Motor neuron (in vitro differentiated cells): Measurements from ENCODE around the gene C19orf25. TPM values are rescaled to one million over a fixed set of nuclear protein-coding genes. Genes with fewer than 3 reads are reported as not detected.
A peak's percentile ranks its signal among the peaks of the same experiment; 100 is the strongest.

Experiments used
- ATAC-seq, 8 experiments: fragments of 200-7000 bp; cut with Tn5 transposase; replicated peaks in 6 of 8; 2 replicates each; pipeline ENCODE4 v1.8.0; 2021; ENCODE audit warnings: mild to moderate bottlenecking in 8 of 8, moderate library complexity in 8 of 8
- H3K27ac ChIP-seq, 2 donors: fragments of 250-450 bp; sonication (Bioruptor Pico); 2 replicates each; pipeline ENCODE4 v1.9.0; 2021; ENCODE audit warnings: antibody characterized with exemption in 2 of 2, mild to moderate bottlenecking in 2 of 2, moderate library complexity in 1 of 2
- H3K4me1 ChIP-seq, 2 donors: fragments of 250-450 bp; sonication (Bioruptor Pico); replicated peaks in 1 of 2; 2 replicates each; pipeline ENCODE4 v1.6.1; 2021; ENCODE audit warnings: antibody characterized with exemption in 2 of 2, mild to moderate bottlenecking in 2 of 2, moderate library complexity in 1 of 2
- H3K4me3 ChIP-seq, 5 donors: fragments of 250-450 bp; sonication (Bioruptor Pico); 2 replicates each; pipeline ENCODE4 v1.9.0; 2021; ENCODE audit warnings: antibody characterized with exemption in 5 of 5, mild to moderate bottlenecking in 5 of 5, moderate library complexity in 4 of 5
- WGBS, 10 experiments: fragments of 450-650 bp; shearing (Covaris generic); methylation state at CpG; one replicate each; pipeline ENCODE4 v1.0.0; 2022; 5-methylcytosine and 5-hydroxymethylcytosine counted together
- in situ Hi-C, 9 experiments: fragments of 400-800 bp; cut with MboI; loops; one replicate each; pipeline ENCODE4 v1.15.0; 2021; ENCODE audit warnings: low sequenced_read_pairs in 9 of 9, low pct_unique_long_range_greater_than_20kb in 2 of 9; ENCODE audit not compliant: unreplicated experiment in 9 of 9
- total RNA-seq, 8 experiments: library from RNA; unstranded; fragments of 300-600 nt; gene quantifications; 2 replicates each; pipeline versions ENCODE4 v1.2.3 to v1.2.4, GENCODE V29; 2022

C19orf25 gene
- total RNA-seq, 8 experiments from 2014 or later: 27.2 to 34.3 (median 32.7) TPM

DNA sequence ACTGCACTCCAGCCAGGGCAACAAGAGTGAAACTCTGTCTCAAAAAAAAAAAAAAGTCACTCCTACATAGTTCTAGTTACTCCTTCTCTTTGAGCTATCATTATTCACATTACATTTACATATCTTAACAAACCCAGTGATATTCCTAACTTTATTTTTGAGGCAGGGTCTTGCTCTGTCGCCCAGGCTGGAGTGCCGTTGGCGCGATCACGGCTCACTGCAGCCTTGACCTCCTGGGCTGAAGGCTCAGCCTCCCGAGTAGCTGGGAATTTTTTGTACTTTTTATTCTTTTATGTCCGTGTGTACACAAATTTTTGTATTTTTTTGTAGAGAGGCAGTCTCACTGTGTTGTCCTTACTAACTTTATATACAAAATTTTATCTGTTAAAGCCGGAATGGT, 41.4 kb downstream of the C19orf25 start:
- WGBS, 10 experiments: 34 to 90% (median 74%) methylated on average over 1 to 8 of the region's 8 CpGs
- no peak overlapping the region for H3K27ac ChIP-seq

GRCh38 chr19:1435378-1435989, 43.5 kb downstream of the C19orf25 start:
- no peak overlapping the region for H3K27ac ChIP-seq
- ATAC-seq: no peak

More for the DNA sequence above, 41.4 kb downstream of the C19orf25 start:
- in situ Hi-C loops: no loop called here
- Histone ChIP-seq H3K4me3 (no peak overlapping the region), H3K4me1 (peaks cover 10 to 11% of the 10 kb centered on the region in 2 donors)
- ATAC-seq: no peak

DNA sequence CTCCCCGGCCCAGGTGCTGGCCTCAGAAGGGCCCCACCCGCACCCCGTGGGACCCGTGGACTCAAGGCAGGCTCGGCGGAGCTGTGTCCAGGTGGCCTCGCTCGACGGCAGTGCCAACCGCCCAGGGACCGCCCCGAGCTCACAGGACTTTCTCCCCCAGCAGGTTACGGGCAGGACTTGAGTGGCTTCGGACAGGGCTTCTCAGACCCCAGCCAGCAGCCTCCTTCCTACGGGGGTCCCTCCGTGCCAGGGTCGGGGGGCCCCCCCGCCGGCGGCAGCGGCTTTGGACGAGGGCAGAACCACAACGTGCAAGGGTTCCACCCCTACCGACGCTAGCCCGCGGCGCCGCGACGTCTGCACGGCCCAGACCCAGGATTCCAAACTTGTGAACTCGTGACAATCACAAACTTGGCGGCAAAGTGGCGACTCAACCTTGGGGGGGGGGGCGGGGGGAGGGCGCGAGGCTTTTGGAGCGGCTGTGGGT, 44.4 kb downstream of the C19orf25 start:
- WGBS, 10 experiments: 93 to 100% (median 97%) methylated on average over 2 to 19 of the region's 39 CpGs; no CpG with 5 or more reads in 6 of the 10 experiments
- ATAC-seq: no peak
- in situ Hi-C loops: no loop called here

More at GRCh38 chr19:1435378-1435989, 43.5 kb downstream of the C19orf25 start:
- Histone ChIP-seq H3K4me1 (peaks cover 10 to 11% of the 10 kb centered on the region in 2 donors), H3K4me3 (no peak overlapping the region)
- WGBS, 10 experiments: 78 to 100% (median 88%) methylated on average over 1 to 18 of the region's 21 CpGs
- in situ Hi-C loops: no loop called here

DNA sequence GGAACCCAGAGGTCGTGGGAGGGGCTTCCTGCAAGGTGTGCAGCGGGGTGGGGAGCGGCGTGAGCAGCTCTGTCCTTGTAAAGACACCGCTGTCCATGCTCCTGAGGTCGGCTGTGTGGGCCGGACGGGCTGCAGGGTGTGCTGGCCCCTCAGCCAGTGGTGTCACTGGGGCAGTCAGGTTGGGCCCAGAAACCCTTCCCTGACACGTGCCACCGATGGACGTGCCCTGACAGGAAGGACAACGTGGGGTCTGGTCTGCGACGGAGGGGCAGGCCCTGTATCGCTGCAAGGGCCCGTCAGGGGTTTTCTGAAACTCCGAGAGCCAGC, 45.0 kb downstream of the C19orf25 start:
- no peak overlapping the region for H3K4me3 ChIP-seq
- ATAC-seq: no peak
- WGBS, 10 experiments: 100% methylated on average over 1 of the region's 17 CpGs; no CpG with 5 or more reads in 9 of the 10 experiments
- in situ Hi-C loops: no loop called here
- H3K27ac ChIP-seq: no peak overlapping the region
- no peaks in the 10 kb centered on the region for H3K4me1 ChIP-seq

More for the DNA sequence above, 44.4 kb downstream of the C19orf25 start:
- Histone ChIP-seq H3K4me1 (peaks cover 4% of the 10 kb centered on the region in 2 donors), H3K27ac (no peak overlapping the region), H3K4me3 (no peak overlapping the region)

DNA sequence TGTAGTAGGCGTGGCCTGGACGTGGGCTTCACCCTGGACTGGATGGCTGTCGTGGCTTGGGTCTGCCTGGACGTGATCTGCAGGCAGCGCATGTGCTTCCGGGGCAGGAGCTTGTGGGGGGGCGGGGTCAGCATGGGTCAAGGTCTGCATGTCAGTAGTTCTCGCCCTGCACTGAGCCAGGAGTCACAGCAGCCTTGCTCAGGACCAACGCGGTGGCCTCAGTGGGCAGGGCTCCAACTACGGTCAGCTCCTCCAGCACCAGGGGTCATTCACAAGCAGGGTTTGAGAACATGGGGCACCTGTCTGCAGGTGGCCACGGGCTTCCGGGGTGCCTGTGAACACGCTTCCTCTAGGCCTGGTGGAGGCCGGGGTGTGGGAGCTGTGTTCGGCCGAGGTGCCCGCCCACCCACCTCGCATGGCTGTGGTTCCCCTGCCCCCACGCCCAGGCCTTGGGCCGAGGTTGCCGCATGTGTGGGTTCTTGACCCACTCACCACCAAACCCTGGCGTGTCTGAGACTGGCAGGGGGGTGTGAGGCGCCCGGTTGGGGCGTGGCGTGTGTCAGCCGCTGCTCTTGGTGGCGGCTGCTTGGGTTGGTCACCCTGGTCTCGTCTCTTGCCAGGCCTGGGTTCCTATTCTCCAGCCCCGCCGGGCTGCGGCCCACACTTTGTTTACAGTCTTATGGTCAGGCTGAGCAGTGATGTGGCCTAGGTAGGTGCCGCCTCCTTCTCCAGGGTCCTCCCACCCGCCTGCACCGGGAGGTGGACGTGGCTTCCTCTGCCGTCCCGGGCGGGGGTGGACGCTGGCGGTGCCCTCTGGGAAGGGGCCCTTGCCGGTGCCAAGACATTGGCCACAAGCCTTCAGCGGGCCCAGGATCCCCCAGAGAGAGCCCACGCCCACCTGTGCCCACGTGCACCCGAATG, 45.6 kb downstream of the C19orf25 start:
- in situ Hi-C loops: no loop called here
- Histone ChIP-seq H3K27ac (no peak overlapping the region), H3K4me3 (no peak overlapping the region), H3K4me1 (no peaks in the 10 kb centered on the region)
- WGBS, 10 experiments: 60 to 100% (median 87%) methylated on average over 1 to 4 of the region's 47 CpGs; no CpG with 5 or more reads in 5 of the 10 experiments
- ATAC-seq: no peak

- 90 to 100% (median 100%) methylated on average over 1 to 7 of the region's 16 CpGs; no CpG with 5 or more reads in 6 of the 10 experiments for WGBS, 10 experiments
- ATAC-seq: peak in 1 of 8 experiments; percentile 2
- in situ Hi-C loops: no loop called here
- Histone ChIP-seq H3K4me3 (no peak overlapping the region), H3K4me1 (no peaks in the 10 kb centered on the region), H3K27ac (no peak overlapping the region)
Observed at GRCh38 chr19:1432507-1432887, 46.5 kb downstream of the C19orf25 start.

DNA sequence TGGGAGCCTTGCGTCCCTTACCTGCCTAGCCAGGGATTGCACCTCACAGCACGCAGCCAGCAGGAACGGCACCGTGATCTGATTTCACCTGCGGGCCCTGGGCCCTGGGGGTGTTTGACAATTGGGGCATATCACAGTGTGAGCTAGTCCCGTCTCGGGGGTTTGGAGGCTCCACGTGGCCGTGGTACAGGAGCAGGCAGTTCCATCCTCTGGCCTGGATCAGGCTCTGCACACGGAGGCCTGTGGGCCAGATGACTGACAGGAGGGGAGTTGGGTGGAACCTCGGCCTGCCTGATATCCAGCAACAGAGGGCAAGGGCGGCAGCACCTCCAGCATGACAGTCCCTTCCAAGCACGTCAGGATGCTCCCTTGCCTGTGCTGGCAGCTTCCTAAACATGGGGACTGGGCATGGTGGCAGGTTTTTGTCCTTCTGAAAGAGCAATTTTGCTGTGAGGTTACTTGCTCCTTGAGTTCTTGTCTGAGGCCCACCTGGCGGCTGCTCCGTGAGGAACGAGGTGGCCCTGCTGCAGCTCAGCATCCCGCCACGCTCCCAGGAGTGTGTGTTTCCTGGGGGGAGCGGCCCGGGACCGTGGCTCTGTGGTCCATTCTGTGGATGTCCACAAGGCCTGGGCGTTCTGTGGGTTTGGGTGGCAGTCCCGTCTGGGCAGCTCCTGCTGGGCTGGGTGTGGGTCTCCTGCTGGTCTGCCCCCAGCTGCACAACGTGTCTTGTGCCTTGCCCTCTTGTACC, 47.1 kb downstream of the C19orf25 start:
- WGBS, 10 experiments: 20 to 100% (median 81%) methylated on average over 1 to 13 of the region's 24 CpGs; no CpG with 5 or more reads in 2 of the 10 experiments
- in situ Hi-C loops: no loop called here
- Histone ChIP-seq H3K27ac (no peak overlapping the region), H3K4me3 (no peak overlapping the region), H3K4me1 (no peaks in the 10 kb centered on the region)
- ATAC-seq: no peak

- Histone ChIP-seq H3K4me1 (peaks cover 2 to 3% of the 10 kb centered on the region in 2 donors), H3K4me3 (no peak overlapping the region), H3K27ac (no peak overlapping the region)
- 100% methylated on average over 2 of the region's 14 CpGs; no CpG with 5 or more reads in 9 of the 10 experiments for WGBS, 10 experiments
- ATAC-seq: no peak
- in situ Hi-C loops: no loop called here
Observed at GRCh38 chr19:1430246-1430645, 48.8 kb downstream of the C19orf25 start.

- H3K4me3 ChIP-seq: no peak overlapping the region
- ATAC-seq: no peak
- peaks cover 7 to 8% of the 10 kb centered on the region in 2 donors for H3K4me1 ChIP-seq
- in situ Hi-C loops: no loop called here
- H3K27ac ChIP-seq: no peak overlapping the region
- 90 to 93% methylated on average over 4 to 8 of the region's 14 CpGs; no CpG with 5 or more reads in 8 of the 10 experiments for WGBS, 10 experiments
Observed at GRCh38 chr19:1429750-1430149, 49.3 kb downstream of the C19orf25 start.

GRCh38 chr19:1428738-1429391, 50.1 kb downstream of the C19orf25 start:
- H3K4me3 ChIP-seq: no peak overlapping the region
- no peak overlapping the region for H3K27ac ChIP-seq
- 75 to 100% (median 94%) methylated on average over 1 to 15 of the region's 41 CpGs; no CpG with 5 or more reads in 3 of the 10 experiments for WGBS, 10 experiments
- peaks cover 12 to 13% of the 10 kb centered on the region in 2 donors for H3K4me1 ChIP-seq
- ATAC-seq: no peak
- in situ Hi-C loops: no loop called here

- H3K4me3 ChIP-seq: no peak overlapping the region
Observed at GRCh38 chr19:1427221-1427920, 51.6 kb downstream of the C19orf25 start.

GRCh38 chr19:1426736-1427135, 52.3 kb downstream of the C19orf25 start:
- in situ Hi-C loops: no loop called here
- ATAC-seq: no peak
- no peak overlapping the region for H3K4me3 ChIP-seq
- 80 to 100% (median 90%) methylated on average over 2 to 8 of the region's 9 CpGs; no CpG with 5 or more reads in 3 of the 10 experiments for WGBS, 10 experiments
- no peak overlapping the region for H3K27ac ChIP-seq
- peaks cover 12 to 13% of the 10 kb centered on the region in 2 donors for H3K4me1 ChIP-seq

More at GRCh38 chr19:1427221-1427920, 51.6 kb downstream of the C19orf25 start:
- 88 to 100% (median 92%) methylated on average over 1 to 21 of the region's 27 CpGs; no CpG with 5 or more reads in 3 of the 10 experiments for WGBS, 10 experiments
- Histone ChIP-seq H3K27ac (no peak overlapping the region), H3K4me1 (peaks cover 12 to 13% of the 10 kb centered on the region in 2 donors)
- no peak for ATAC-seq
- in situ Hi-C loops: no loop called here
